Tibial nerve (tissue), 4 donors: ENCODE measurements around the gene CAMTA1.

Experiments used
- CTCF ChIP-seq, 5 experiments: fragments of 200-600 bp in 3 of 5; fragments of 450-650 bp in 2 of 5; sonication (generic) in 3 of 5; IDR thresholded peaks; one replicate each; pipeline ENCODE4 v1.5.1; 2016 to 2019; ENCODE audit warnings: antibody characterized with exemption in 5 of 5, mild to moderate bottlenecking in 3 of 5, moderate library complexity in 2 of 5
- EP300 ChIP-seq, 2 donors: sonication (generic); formaldehyde crosslinking; IDR thresholded peaks; one replicate each; pipeline ENCODE4 v1.6.1; 2017; ENCODE audit warnings: antibody characterized with exemption in 2 of 2, mild to moderate bottlenecking in 1 of 2
- POLR2A ChIP-seq, 2 donors: fragments of 450-650 bp; IDR thresholded peaks; one replicate each; pipeline ENCODE4 v1.6.1; 2017; ENCODE audit warnings: antibody characterized with exemption in 2 of 2, mild to moderate bottlenecking in 2 of 2, moderate library complexity in 2 of 2

- TF ChIP-seq CTCF (IDR thresholded peaks at IDR 0.05) (no peak), POLR2A (IDR thresholded peaks at IDR 0.05) (no peak), EP300 (IDR thresholded peaks at IDR 0.05) (no peak)
These were observed 40.2 kb upstream of the CAMTA1 start for GRCh38 chr1:6745073-6745472.
